T-cell (primary cell): ENCODE measurements around the gene ST8SIA1. TPM values are rescaled to one million over a fixed set of nuclear protein-coding genes. Genes with fewer than 3 reads are reported as not detected.

Experiments
- ATAC-seq, 4 experiments: fragments of 200-7000 bp in 3 of 4; fragments of 150-1000 bp in 1 of 4; cut with Tn5 transposase; replicated peaks in 1 of 4; 1 replicate in 3 of 4; 2 replicates in 1 of 4; pipeline ENCODE4 v1.10.0; 2021; ENCODE audit warnings: moderate library complexity in 3 of 4, mild to moderate bottlenecking in 2 of 4, moderate number of reproducible peaks in 1 of 4
- CTCF ChIA-PET, 2 donors: fragments of 300-600 bp; sonication (Branson Sonifier 250); formaldehyde crosslinking; loops; one replicate each; lab custom pipeline; 2022; ENCODE audit warnings: antibody characterized with exemption in 2 of 2; lab: Charles Lee
- POLR2A ChIA-PET, 2 donors: fragments of 300-600 bp; sonication (Branson Sonifier 250); formaldehyde crosslinking; loops; one replicate each; lab custom pipeline; 2022; ENCODE audit warnings: antibody characterized with exemption in 2 of 2; lab: Charles Lee
- DNase-seq, 35 experiments: peaks; one replicate each; pipeline versions ENCODE4 v3.0.0 to v3.0.0-alpha.2; 2013 to 2023
- H3K27ac ChIP-seq: one replicate; pipeline ENCODE4 v1.5.1; 2013; ENCODE audit warnings: low read length
- H3K27me3 ChIP-seq, 2 experiments: replicated peaks in 1 of 2; 1 replicate in 1 of 2; 2 replicates in 1 of 2; pipeline versions ENCODE4 v1.6.1 to v1.7.0; 2013; ENCODE audit warnings: low read length in 1 of 2, mixed read lengths in 1 of 2; ENCODE audit not compliant: control insufficient read depth in 2 of 2, insufficient read depth in 2 of 2; ENCODE audit errors: extremely low read depth in 1 of 2
- H3K36me3 ChIP-seq, 2 donors: 1 replicate in 1 of 2; 2 replicates in 1 of 2; pipeline versions ENCODE4 v1.6.1 to v1.7.0; 2013; ENCODE audit warnings: low read length in 1 of 2; ENCODE audit not compliant: control insufficient read depth in 2 of 2, insufficient read depth in 1 of 2; ENCODE audit errors: extremely low read depth in 1 of 2
- H3K4me1 ChIP-seq, 2 experiments: 1 replicate in 1 of 2; 2 replicates in 1 of 2; pipeline versions ENCODE4 v1.6.1 to v1.7.0; 2013; ENCODE audit warnings: low read length in 2 of 2, mixed read lengths in 1 of 2; ENCODE audit not compliant: insufficient read depth in 2 of 2, control insufficient read depth in 1 of 2; ENCODE audit errors: extremely low read depth in 1 of 2
- H3K4me3 ChIP-seq, 2 donors: 1 replicate in 1 of 2; 2 replicates in 1 of 2; pipeline versions ENCODE4 v1.5.1 to v1.7.0; 2013; ENCODE audit warnings: mild to moderate bottlenecking in 2 of 2, low read length in 1 of 2, moderate library complexity in 1 of 2; ENCODE audit not compliant: control insufficient read depth in 1 of 2; ENCODE audit errors: extremely low read depth in 1 of 2
- H3K9me3 ChIP-seq: 2 replicates; pipeline ENCODE4 v1.7.0; 2013
- H3K27ac Mint-ChIP-seq, 2 donors: one replicate each; pipeline ENCODE4 v1.8.0; 2020 to 2021; ENCODE audit warnings: mild to moderate bottlenecking in 2 of 2, mixed read lengths in 2 of 2
- H3K27me3 Mint-ChIP-seq, 2 donors: one replicate each; pipeline ENCODE4 v1.8.0; 2021 to 2022; ENCODE audit warnings: mixed read lengths in 2 of 2
- H3K36me3 Mint-ChIP-seq: one replicate; pipeline ENCODE4 v1.8.0; 2021; ENCODE audit warnings: mixed read lengths
- H3K4me1 Mint-ChIP-seq, 3 donors: one replicate each; pipeline ENCODE4 v1.8.0; 2020 to 2022; ENCODE audit warnings: mixed read lengths in 3 of 3, mild to moderate bottlenecking in 1 of 3
- H3K4me3 Mint-ChIP-seq, 3 donors: one replicate each; pipeline ENCODE4 v1.8.0; 2020 to 2022; ENCODE audit warnings: mild to moderate bottlenecking in 3 of 3, mixed read lengths in 3 of 3, moderate library complexity in 3 of 3
- H3K9me3 Mint-ChIP-seq, 3 donors: one replicate each; pipeline ENCODE4 v1.8.0; 2020 to 2022; ENCODE audit warnings: mixed read lengths in 3 of 3
- WGBS: methylation state at CpG from one replicate; pipeline ENCODE4 v1.1.5; 2013; ENCODE audit warnings: missing lambda C conversion rate; ENCODE audit not compliant: insufficient coverage; 5-methylcytosine and 5-hydroxymethylcytosine counted together
- total RNA-seq, 35 experiments: library from RNA in 6 of 35; stranded (reverse) in 6 of 35; fragments of 120-200 nt in 1 of 35; gene quantifications; one replicate each; pipeline versions ENCODE4 v1.2.1 to v1.2.4 and lab custom pipeline; 2013 to 2026

Gene ST8SIA1
- total RNA-seq, 5 donors from 2014 or later (not counting 1 experiment from before 2014, with no cell fraction given) = 10.8 to 19.8 (median 15.2) TPM

GRCh38 chr12:22275843-22276242 lies 58.7 kb downstream of the ST8SIA1 start:
- Mint-ChIP-seq H3K4me3 (no peak overlapping the region), H3K9me3 (no peaks in the 10 kb centered on the region), H3K27ac (no peak overlapping the region), H3K27me3 (peaks cover 0 to 3% of the 10 kb centered on the region in 2 donors), H3K36me3 (peaks cover 13% of the 10 kb centered on the region), H3K4me1 (peaks cover 0 to 2% (median 0%) of the 10 kb centered on the region in 3 donors)
- no CpG with 5 or more reads among the region's 2 CpGs for WGBS
- no peak for DNase-seq
- POLR2A ChIA-PET = interaction anchor here in 1 of 2 donors (0.6 kb wide), 1 partner anchor 159 kb away, joined by 3 read pairs; no protein-coding TSS in a partner anchor
- Histone ChIP-seq H3K9me3 (no peaks in the 10 kb centered on the region), H3K27ac (no peak overlapping the region), H3K27me3 (peaks cover 0 to 2% of the 10 kb centered on the region in 2 experiments), H3K4me1 (no peaks in the 10 kb centered on the region), H3K4me3 (no peak overlapping the region), H3K36me3 (no peaks in the 10 kb centered on the region)
- CTCF ChIA-PET = interaction anchor here in 1 of 2 donors (0.6 kb wide), 1 partner anchor 222 kb away, joined by 3 read pairs; no protein-coding TSS in a partner anchor
- no peak for ATAC-seq

GRCh38 chr12:22272335-22273151 lies 62.0 kb downstream of the ST8SIA1 start:
- Histone ChIP-seq H3K27ac (no peak overlapping the region), H3K4me3 (no peak overlapping the region), H3K36me3 (no peaks in the 10 kb centered on the region), H3K4me1 (no peaks in the 10 kb centered on the region), H3K9me3 (no peaks in the 10 kb centered on the region), H3K27me3 (peaks cover 0 to 2% of the 10 kb centered on the region in 2 experiments)
- WGBS = 99% methylated on average over 9 of the region's 11 CpGs
- Mint-ChIP-seq H3K4me1 (peaks cover 5 to 9% (median 6%) of the 10 kb centered on the region in 3 donors), H3K9me3 (peaks cover 0 to 3% (median 0%) of the 10 kb centered on the region in 3 donors), H3K36me3 (peaks cover 6% of the 10 kb centered on the region), H3K27me3 (peaks cover 0 to 4% of the 10 kb centered on the region in 2 donors), H3K4me3 (no peak overlapping the region), H3K27ac (no peak overlapping the region)
- ChIA-PET POLR2A (no interaction called here), CTCF (no interaction called here)
- ATAC-seq (no peak), DNase-seq (no peak)

DNA sequence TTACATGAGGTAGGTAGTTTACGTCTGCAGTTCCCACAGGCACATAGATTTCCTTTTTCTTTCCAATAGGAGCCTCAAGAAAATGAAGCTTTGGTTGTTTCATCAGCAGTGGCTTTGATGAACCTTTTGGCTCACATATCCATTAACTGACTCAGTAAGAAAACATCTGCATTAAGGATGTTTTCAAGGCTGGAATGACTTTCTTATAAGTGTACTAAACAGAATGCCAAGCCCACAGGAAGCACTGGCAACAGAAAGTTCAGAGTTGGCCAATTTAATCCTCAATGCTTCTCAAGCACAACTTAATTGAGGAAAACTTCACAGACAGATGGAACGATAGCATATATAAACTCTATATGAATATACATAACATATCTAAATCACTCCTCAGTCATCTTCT lies 63.5 kb downstream of the ST8SIA1 start:
- no peak overlapping the region for H3K27ac ChIP-seq
- H3K9me3 ChIP-seq = no peaks in the 10 kb centered on the region
- no CpG with 5 or more reads among the region's 2 CpGs for WGBS
- no peaks in the 10 kb centered on the region for H3K36me3 ChIP-seq
- ATAC-seq = no peak
- no peak overlapping the region for H3K4me3 Mint-ChIP-seq
- no peaks in the 10 kb centered on the region for H3K4me1 ChIP-seq
- peaks cover 6% of the 10 kb centered on the region for H3K36me3 Mint-ChIP-seq
- peaks cover 6 to 10% (median 8%) of the 10 kb centered on the region in 3 donors for H3K4me1 Mint-ChIP-seq
- peaks cover 0 to 4% of the 10 kb centered on the region in 2 donors for H3K27me3 Mint-ChIP-seq
- ChIA-PET POLR2A (no interaction called here), CTCF (no interaction called here)
- H3K9me3 Mint-ChIP-seq = peaks cover 0 to 3% (median 0%) of the 10 kb centered on the region in 3 donors
- DNase-seq = no peak
- no peak overlapping the region for H3K4me3 ChIP-seq
- H3K27me3 ChIP-seq = peaks cover 0 to 2% of the 10 kb centered on the region in 2 experiments
- H3K27ac Mint-ChIP-seq = no peak overlapping the region

- Mint-ChIP-seq H3K4me3 (no peak overlapping the region), H3K36me3 (peaks cover 6% of the 10 kb centered on the region), H3K9me3 (peaks cover 0 to 3% (median 0%) of the 10 kb centered on the region in 3 donors), H3K27me3 (peaks cover 0 to 6% of the 10 kb centered on the region in 2 donors), H3K27ac (no peak overlapping the region), H3K4me1 (peaks cover 6 to 16% (median 13%) of the 10 kb centered on the region in 3 donors)
- Histone ChIP-seq H3K9me3 (no peaks in the 10 kb centered on the region), H3K27me3 (peaks cover 0 to 2% of the 10 kb centered on the region in 2 experiments), H3K4me1 (no peaks in the 10 kb centered on the region), H3K36me3 (no peaks in the 10 kb centered on the region), H3K27ac (no peak overlapping the region), H3K4me3 (no peak overlapping the region)
- ChIA-PET POLR2A (no interaction called here), CTCF (no interaction called here)
- ATAC-seq = no peak
- DNase-seq = no peak
Measured at GRCh38 chr12:22268973-22269372, 65.5 kb downstream of the ST8SIA1 start.

- H3K4me1 ChIP-seq = no peaks in the 10 kb centered on the region
- H3K36me3 ChIP-seq = no peaks in the 10 kb centered on the region
- Mint-ChIP-seq H3K9me3 (peaks cover 0 to 3% (median 0%) of the 10 kb centered on the region in 3 donors), H3K4me1 (peaks cover 6 to 16% (median 13%) of the 10 kb centered on the region in 3 donors), H3K27ac (peak overlapping the region in 1 of 2 donors; percentile 31), H3K27me3 (peaks cover 0 to 6% of the 10 kb centered on the region in 2 donors), H3K4me3 (peak overlapping the region in 1 of 3 donors; percentile 22), H3K36me3 (peaks cover 6% of the 10 kb centered on the region)
- POLR2A ChIA-PET = no interaction called here
- CTCF ChIA-PET = no interaction called here
- WGBS = no CpG with 5 or more reads among the region's 8 CpGs
- no peaks in the 10 kb centered on the region for H3K9me3 ChIP-seq
- peaks cover 0 to under 1% of the 10 kb centered on the region in 2 experiments for H3K27me3 ChIP-seq
- ATAC-seq (no peak), DNase-seq (no peak)
- no peak overlapping the region for H3K4me3 ChIP-seq
- no peak overlapping the region for H3K27ac ChIP-seq
Measured at GRCh38 chr12:22268406-22268805, 66.1 kb downstream of the ST8SIA1 start.

DNA sequence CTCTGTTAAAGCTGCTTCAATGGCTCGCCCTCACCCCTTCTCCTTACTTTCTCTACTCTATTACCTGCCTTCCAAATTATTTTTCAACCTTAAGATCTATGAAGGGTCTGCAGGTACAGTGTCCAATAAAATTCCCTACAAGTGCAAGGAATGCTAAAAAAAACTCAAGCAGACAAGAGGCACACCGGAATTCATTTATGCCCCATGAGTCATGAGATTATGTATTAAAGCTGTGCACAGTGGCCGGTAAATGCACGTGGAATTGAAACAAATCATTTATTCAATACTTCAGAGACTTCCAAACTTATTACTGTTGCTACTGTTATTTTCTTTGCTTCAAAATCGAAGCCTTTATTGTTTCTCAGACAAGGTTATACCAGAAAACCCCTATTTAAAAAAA lies 68.4 kb downstream of the ST8SIA1 start:
- H3K4me3 Mint-ChIP-seq = no peak overlapping the region
- CTCF ChIA-PET = interaction anchor here in 1 of 2 donors (0.6 kb wide), 1 partner anchor 64 kb away, joined by 3 read pairs; no protein-coding TSS in a partner anchor

More for the DNA sequence above, 68.4 kb downstream of the ST8SIA1 start:
- H3K27ac ChIP-seq = no peak overlapping the region
- no peaks in the 10 kb centered on the region for H3K9me3 ChIP-seq
- Mint-ChIP-seq H3K27me3 (peaks cover 0 to 6% of the 10 kb centered on the region in 2 donors), H3K4me1 (peaks cover 4 to 16% (median 13%) of the 10 kb centered on the region in 3 donors), H3K9me3 (peaks cover 0 to 3% (median 0%) of the 10 kb centered on the region in 3 donors), H3K36me3 (peaks cover 6% of the 10 kb centered on the region), H3K27ac (no peak overlapping the region)
- ATAC-seq (no peak), DNase-seq (no peak)
- WGBS = 100% methylated on average over 1 of the region's 5 CpGs
- peaks cover 0 to 2% of the 10 kb centered on the region in 2 experiments for H3K27me3 ChIP-seq
- POLR2A ChIA-PET = interaction anchor here in 1 of 2 donors (0.5 kb wide), 1 partner anchor 267 kb away, joined by 4 read pairs; no protein-coding TSS in a partner anchor
- no peak overlapping the region for H3K4me3 ChIP-seq
- no peaks in the 10 kb centered on the region for H3K36me3 ChIP-seq
- H3K4me1 ChIP-seq = no peaks in the 10 kb centered on the region
